T-helper 2 cell treated with Interferon-gamma antibody and Interleukin-4, amounts not matched to agents 100 ng/mL and 5 ng/mL, for 36 hours (primary cell): ENCODE results near the gene ARL5B. TPM values are rescaled to one million over a fixed set of nuclear protein-coding genes. Genes with fewer than 3 reads are reported as not detected.

ENCODE experiments used
- intact Hi-C: fragments of 100-400 bp; cut with micrococcal nuclease; formaldehyde crosslinking; loops from one replicate; pipeline ENCODE4 v1.15.1; 2023
- total RNA-seq: library from RNA; stranded (reverse); gene quantifications from 2 replicates; pipeline ENCODE4 v1.2.3, GENCODE V29; 2022

The ARL5B gene
- total RNA-seq, 1 donor from 2014 or later, result 13.6 TPM

- intact Hi-C loops, result loop anchor here (10.0 kb wide), 2 partner anchors 1452 to 1632 kb away; partner anchors contain the start of gene TRDMT1
Measured at GRCh38 chr10:18656724-18657123, 2.5 kb upstream of the ARL5B start.

- intact Hi-C loops, result loop anchor here (1.0 to 10.0 kb wide), 6 partner anchors 7 to 1634 kb away; partner anchors contain the start of genes NSUN6, STAM and TRDMT1
Measured at GRCh38 chr10:18658271-18659124, 733 bp upstream of the ARL5B start.

GRCh38 chr10:18659819-18660535 lies 746 bp downstream of the ARL5B start:
- intact Hi-C loops, result loop anchor here (1.0 to 10.0 kb wide), 7 partner anchors 9 to 1635 kb away; partner anchors contain the start of genes NSUN6, STAM and TRDMT1

- intact Hi-C loops, result loop anchor here (2.0 kb wide), 1 partner anchor 14 kb away; no protein-coding TSS in a partner anchor
Measured at GRCh38 chr10:18660816-18661431, 1.7 kb downstream of the ARL5B start.

GRCh38 chr10:18664841-18665478 lies 5.7 kb downstream of the ARL5B start:
- intact Hi-C loops, result no loop called here

- intact Hi-C loops, result no loop called here
Measured at GRCh38 chr10:18665815-18666558, 6.8 kb downstream of the ARL5B start.

- intact Hi-C loops, result no loop called here
Measured at GRCh38 chr10:18666810-18667209, 7.6 kb downstream of the ARL5B start.

GRCh38 chr10:18668026-18668425 lies 8.8 kb downstream of the ARL5B start:
- intact Hi-C loops, result no loop called here

GRCh38 chr10:18675086-18675801 lies 16.0 kb downstream of the ARL5B start:
- intact Hi-C loops, result no loop called here

GRCh38 chr10:18680754-18681153 lies 21.5 kb downstream of the ARL5B start:
- intact Hi-C loops, result no loop called here

GRCh38 chr10:18681366-18681765 lies 22.1 kb downstream of the ARL5B start:
- intact Hi-C loops, result no loop called here

- intact Hi-C loops, result no loop called here
Measured at GRCh38 chr10:18681971-18682411, 22.8 kb downstream of the ARL5B start.

GRCh38 chr10:18683427-18683826 lies 24.2 kb downstream of the ARL5B start:
- intact Hi-C loops, result no loop called here

- intact Hi-C loops, result no loop called here
Measured at GRCh38 chr10:18684416-18684815, 25.2 kb downstream of the ARL5B start.

GRCh38 chr10:18684953-18685352 lies 25.7 kb downstream of the ARL5B start:
- intact Hi-C loops, result no loop called here

GRCh38 chr10:18685555-18685954 lies 26.3 kb downstream of the ARL5B start:
- intact Hi-C loops, result no loop called here

- intact Hi-C loops, result no loop called here
Measured at GRCh38 chr10:18687195-18687594, 28.0 kb downstream of the ARL5B start.

- intact Hi-C loops, result no loop called here
Measured at GRCh38 chr10:18687706-18688105, 28.5 kb downstream of the ARL5B start.

- intact Hi-C loops, result no loop called here
Measured at GRCh38 chr10:18689498-18689897, 30.3 kb downstream of the ARL5B start.

GRCh38 chr10:18690541-18690940 lies 31.3 kb downstream of the ARL5B start:
- intact Hi-C loops, result no loop called here
